Measurements from ENCODE around the gene ARID3A.
"Not testable (repeated sequence)": the region's sequence is repeated elsewhere in the genome, so short reads cannot be mapped to it uniquely, and the experiment has no call there.

ARID3A gene

GRCh38 chr19:1018932-1019615 lies 93.2 kb downstream of the ARID3A start:
- DNase-seq = no peak

- no peak for DNase-seq
Observed at GRCh38 chr19:1019616-1019961, 93.8 kb downstream of the ARID3A start.

DNA sequence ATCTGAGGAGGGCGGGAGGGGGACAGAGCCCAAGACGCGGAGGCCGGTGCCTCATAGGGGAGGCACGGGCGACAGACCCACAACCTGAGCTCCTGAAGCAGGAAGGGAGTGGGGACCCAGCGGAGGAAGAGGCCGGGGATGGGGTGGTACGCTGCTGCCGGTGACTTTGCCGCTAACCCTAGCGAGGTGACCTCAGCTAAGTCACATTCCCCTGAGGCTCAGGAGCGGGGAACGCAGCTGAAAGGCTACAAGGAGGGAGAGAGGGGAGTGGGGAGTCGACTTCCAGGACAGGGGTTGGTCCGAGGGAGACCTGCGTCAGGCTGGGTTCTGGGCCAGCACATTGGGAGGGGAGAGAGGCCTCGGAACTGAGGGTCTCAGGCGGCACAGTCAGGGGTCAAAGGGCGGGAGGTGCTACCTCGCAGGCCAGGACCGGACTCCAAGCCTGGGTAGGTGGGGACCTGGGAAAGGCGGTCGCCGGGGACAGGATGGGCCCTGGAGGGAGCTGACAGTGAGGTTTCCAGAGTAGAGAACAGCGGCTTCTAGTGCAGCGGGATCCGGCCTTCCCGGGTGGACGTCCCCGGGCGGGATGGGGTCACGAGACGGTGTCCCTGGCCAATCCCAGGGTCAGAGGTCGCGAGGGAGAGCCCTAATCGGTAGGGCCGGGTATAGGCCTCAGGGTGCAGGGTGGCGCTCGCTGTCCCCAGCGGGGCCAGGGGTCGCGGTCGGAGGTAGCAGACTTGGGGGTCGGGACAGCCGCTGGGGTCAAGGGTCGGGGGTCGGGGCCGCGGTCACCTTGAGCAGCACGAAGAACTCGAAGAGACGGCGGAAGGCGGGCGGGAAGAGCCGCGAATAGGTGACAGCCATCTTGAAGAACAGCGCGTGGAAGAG lies 94.4 kb downstream of the ARID3A start:
- peak; percentile 45 for DNase-seq

DNA sequence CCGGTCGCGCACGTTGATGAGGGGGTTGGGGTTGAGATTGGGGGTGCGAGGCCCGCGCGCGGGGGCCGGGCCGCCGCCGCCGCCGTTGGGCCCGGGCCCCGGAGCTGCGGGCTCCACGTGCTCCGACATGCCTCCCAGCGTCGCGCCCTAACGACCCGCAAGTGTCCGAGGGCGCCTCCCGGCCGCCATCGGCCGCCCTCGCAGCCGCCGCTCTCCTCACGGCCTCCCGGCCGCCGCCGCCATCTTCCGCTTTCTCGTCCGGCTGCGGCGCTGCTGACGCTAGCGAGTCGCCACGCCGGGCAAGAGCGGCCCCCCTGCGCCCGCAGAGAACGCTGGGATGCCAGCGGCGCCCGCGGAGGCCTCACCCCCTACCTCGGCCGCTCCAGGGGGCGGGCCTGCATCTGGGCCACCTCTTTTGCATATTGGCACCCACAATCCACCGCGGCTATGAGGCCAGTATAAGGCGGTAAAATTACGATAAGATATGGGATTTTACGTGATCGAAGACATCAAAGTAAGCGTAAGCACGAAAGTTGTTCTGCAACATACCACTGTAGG lies 95.1 kb downstream of the ARID3A start, which contains the start of gene TMEM259:
Gene TMEM259, minus strand, starts transcription at position 256 of the 558 bp plus-strand sequence. Its CDS starts 127 bp downstream, at position 129.
- peak; percentile 99 for DNase-seq

GRCh38 chr19:1023883-1024188 lies 98.0 kb downstream of the ARID3A start:
- not testable (repeated sequence) for DNase-seq

DNA sequence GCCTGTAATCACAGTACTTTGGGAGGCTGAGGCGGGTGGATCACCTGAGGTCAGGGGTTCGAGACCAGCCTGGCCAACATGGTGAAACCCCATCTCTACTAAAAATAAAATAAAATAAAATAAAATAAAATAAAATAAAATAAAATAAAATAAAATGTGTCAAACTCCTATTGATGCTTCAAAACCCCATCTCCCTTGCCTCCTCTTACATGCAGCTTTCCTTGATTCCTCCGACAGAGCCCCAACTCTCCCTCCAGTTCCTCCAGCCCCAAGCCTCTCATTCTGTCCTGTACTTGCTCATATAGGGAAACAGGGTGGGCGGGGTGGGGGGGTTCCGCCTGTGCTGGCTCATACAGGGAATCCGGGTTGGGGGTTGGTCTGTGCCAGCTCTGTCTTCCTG lies 99.2 kb downstream of the ARID3A start:
- DNase-seq = not testable (repeated sequence)
